ENCODE results near the gene GJA1. TPM values are rescaled to one million over a fixed set of nuclear protein-coding genes. Genes with fewer than 3 reads are reported as not detected.

The GJA1 gene
- total RNA-seq, 1 experiment from 2014 or later: 9.0 TPM

GRCh38 chr6:121482751-121483150 lies 47.3 kb downstream of the GJA1 start:
- DNase-seq (ENCODE audit: low read depth): no peak

DNA sequence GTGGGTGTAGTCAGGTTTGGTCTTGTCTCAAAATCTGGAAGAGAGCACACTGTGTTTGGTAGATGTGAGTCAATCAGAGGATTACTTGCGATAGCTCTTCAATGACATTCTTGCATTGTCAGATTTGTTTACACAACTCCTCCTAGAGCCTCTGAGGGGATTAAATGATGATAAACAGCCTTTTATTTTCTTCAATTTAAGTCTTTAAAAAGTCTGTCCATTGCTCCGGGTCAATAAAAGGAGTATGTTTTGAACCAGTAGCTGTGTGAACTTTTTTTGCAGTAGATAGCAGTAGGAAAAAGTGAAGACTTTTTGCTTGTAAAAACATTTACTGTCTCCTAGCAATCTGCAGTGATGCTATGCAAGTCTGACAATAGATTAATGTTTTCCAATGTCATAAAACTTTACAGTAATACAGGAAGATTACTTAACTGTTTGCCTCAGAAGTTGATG lies 49.9 kb downstream of the GJA1 start:
- peak; percentile 28 for DNase-seq (ENCODE audit: low read depth)

DNA sequence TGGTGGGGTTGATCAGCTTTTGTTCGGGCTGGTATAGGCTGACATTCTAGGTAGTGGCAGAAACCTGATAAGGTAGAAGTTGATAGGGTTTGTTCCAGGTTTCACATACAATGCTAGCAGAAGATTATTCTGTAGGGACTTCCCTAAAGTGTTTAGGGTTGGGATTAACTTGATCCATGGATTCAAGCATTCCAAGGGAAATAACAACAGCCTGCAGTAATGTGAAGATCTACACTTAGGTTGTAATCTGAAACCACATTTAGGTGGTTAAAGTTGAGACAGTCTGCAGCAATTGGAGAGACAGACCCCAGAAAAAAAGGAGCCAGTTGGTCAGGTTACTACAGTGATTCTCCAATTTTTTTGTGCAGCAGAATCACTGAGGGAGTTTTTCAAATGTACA lies 56.1 kb downstream of the GJA1 start:
- DNase-seq (ENCODE audit: low read depth): no peak

GRCh38 chr6:121492536-121492935 lies 57.1 kb downstream of the GJA1 start:
- no peak for DNase-seq (ENCODE audit: low read depth)

- DNase-seq (ENCODE audit: low read depth): no peak
Observed at GRCh38 chr6:121497970-121498375, 62.5 kb downstream of the GJA1 start.

- no peak for DNase-seq (ENCODE audit: low read depth)
Observed at GRCh38 chr6:121498481-121499276, 63.2 kb downstream of the GJA1 start.

Other genes starting within 250 kb of the GJA1 start
- 10.0 and 11.1 TPM in 2 replicates for gene TBC1D32, start 101.2 kb upstream of the GJA1 start, total RNA-seq (2014; rRNA removed)

Measured in LHCN-M2 (cell line).